ENCODE data around the gene ING1.

The ING1 gene, protein sequence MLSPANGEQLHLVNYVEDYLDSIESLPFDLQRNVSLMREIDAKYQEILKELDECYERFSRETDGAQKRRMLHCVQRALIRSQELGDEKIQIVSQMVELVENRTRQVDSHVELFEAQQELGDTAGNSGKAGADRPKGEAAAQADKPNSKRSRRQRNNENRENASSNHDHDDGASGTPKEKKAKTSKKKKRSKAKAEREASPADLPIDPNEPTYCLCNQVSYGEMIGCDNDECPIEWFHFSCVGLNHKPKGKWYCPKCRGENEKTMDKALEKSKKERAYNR

DNA sequence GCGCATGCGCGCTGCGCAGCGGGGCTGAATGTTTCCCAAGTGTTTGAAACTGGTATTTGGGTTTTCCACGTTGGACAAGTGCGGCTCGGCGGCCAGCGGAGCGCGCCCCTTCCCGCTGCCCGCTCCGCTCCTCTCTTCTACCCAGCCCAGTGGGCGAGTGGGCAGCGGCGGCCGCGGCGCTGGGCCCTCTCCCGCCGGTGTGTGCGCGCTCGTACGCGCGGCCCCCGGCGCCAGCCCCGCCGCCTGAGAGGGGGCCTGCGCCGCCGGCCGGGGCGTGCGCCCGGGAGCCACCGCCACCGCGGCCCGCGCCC is at the start of gene ING1:
Gene ING1 (plus strand): TSS at position 59 of the 311 bp plus-strand sequence. CDS start 450 bp downstream, outside the sequence.
- H3K4me3 ChIP-seq (ENCODE audit: low read length, poor library complexity, severe bottlenecking) = peak within 1 kb of the TSS; percentile 80
- H3F3A ChIP-seq (ENCODE audit: low read depth) = 0 out of 2 replicates have a peak, but pooled peaks cover 2% of the 10 kb centered on the region
- H3K9me2 ChIP-seq (replicated peaks; ENCODE audit: low read depth, low read length) = no peaks in the 10 kb centered on the region
- peaks cover 57% of the 10 kb centered on the region for H3K79me2 ChIP-seq (ENCODE audit: insufficient read depth, low read length)
- peak within 1 kb of the TSS; percentile 87 for H2AFZ ChIP-seq (ENCODE audit: low read length)
- H4K20me1 ChIP-seq (ENCODE audit: insufficient read depth, low read length, poor library complexity, severe bottlenecking) = peaks cover 32% of the 10 kb centered on the region
- no peaks in the 10 kb centered on the region for H3K27me3 ChIP-seq (ENCODE audit: insufficient read depth, low read length, poor library complexity, severe bottlenecking)
- no peaks in the 10 kb centered on the region for H3K36me3 ChIP-seq (ENCODE audit: insufficient read depth, low read length)
- H3K4me2 ChIP-seq (ENCODE audit: low read depth, low read length, poor library complexity, severe bottlenecking) = peak within 1 kb of the TSS; percentile 70
- H3K4me1 ChIP-seq (ENCODE audit: insufficient read depth, low read length, poor library complexity, severe bottlenecking) = peaks cover 30% of the 10 kb centered on the region
- peak within 1 kb of the TSS; percentile 93 for H3K9ac ChIP-seq (ENCODE audit: low read depth, low read length, poor library complexity, severe bottlenecking)
- H3K9me3 ChIP-seq (ENCODE audit: insufficient read depth, low read depth, low read length) = no peaks in the 10 kb centered on the region
- no peak for TF ChIP-seq EZH2phosphoT487 (IDR thresholded peaks at IDR 0.05; ENCODE audit: borderline replicate concordance)
- TF ChIP-seq, protein P1, sequence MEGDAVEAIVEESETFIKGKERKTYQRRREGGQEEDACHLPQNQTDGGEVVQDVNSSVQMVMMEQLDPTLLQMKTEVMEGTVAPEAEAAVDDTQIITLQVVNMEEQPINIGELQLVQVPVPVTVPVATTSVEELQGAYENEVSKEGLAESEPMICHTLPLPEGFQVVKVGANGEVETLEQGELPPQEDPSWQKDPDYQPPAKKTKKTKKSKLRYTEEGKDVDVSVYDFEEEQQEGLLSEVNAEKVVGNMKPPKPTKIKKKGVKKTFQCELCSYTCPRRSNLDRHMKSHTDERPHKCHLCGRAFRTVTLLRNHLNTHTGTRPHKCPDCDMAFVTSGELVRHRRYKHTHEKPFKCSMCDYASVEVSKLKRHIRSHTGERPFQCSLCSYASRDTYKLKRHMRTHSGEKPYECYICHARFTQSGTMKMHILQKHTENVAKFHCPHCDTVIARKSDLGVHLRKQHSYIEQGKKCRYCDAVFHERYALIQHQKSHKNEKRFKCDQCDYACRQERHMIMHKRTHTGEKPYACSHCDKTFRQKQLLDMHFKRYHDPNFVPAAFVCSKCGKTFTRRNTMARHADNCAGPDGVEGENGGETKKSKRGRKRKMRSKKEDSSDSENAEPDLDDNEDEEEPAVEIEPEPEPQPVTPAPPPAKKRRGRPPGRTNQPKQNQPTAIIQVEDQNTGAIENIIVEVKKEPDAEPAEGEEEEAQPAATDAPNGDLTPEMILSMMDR (conservative IDR thresholded peaks at IDR 0.05; ENCODE audit: low read length) = no peak

DNA sequence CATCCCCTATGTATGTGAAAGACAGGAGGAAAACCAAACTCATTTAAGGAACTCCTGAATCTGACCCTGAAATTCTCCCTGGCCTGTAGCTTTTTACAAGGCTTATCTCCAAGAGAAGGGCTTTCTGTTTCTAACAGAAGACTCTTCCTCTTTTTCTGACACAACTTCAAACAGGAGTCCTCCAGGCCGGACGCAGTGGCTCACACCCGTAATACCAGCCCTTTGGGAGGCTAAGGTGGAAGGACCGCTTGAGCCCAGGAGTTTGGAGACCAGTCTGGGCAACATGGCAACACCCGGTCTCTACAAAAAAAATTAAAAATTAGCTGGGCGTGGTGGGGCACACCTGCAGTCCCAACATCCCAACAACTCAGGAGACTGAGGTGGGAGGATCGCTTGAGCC is 49.5 kb upstream of the ING1 start:
- H3K9me3 ChIP-seq (ENCODE audit: insufficient read depth, low read depth, low read length) = no peaks in the 10 kb centered on the region; the same call in 1 of the 2 replicates
- H3F3A ChIP-seq (ENCODE audit: low read depth) = no peaks in the 10 kb centered on the region
- no peaks in the 10 kb centered on the region for H3K9me2 ChIP-seq (replicated peaks; ENCODE audit: low read depth, low read length)
- peaks cover 85% of the 10 kb centered on the region; the same call in 1 of the 2 replicates for H3K36me3 ChIP-seq (ENCODE audit: insufficient read depth, low read length)
- no peaks in the 10 kb centered on the region for H3K79me2 ChIP-seq (ENCODE audit: insufficient read depth, low read length)
- no peaks in the 10 kb centered on the region for H4K20me1 ChIP-seq (ENCODE audit: insufficient read depth, low read length, poor library complexity, severe bottlenecking)
- H3K4me3 ChIP-seq (ENCODE audit: low read length, poor library complexity, severe bottlenecking) = no peak overlapping the region
- H3K4me2 ChIP-seq (ENCODE audit: low read depth, low read length, poor library complexity, severe bottlenecking) = no peak overlapping the region
- H3K4me1 ChIP-seq (ENCODE audit: insufficient read depth, low read length, poor library complexity, severe bottlenecking) = no peaks in the 10 kb centered on the region
- no peak overlapping the region for H2AFZ ChIP-seq (ENCODE audit: low read length)
- H3K9ac ChIP-seq (ENCODE audit: low read depth, low read length, poor library complexity, severe bottlenecking) = no peak overlapping the region
- no peaks in the 10 kb centered on the region for H3K27me3 ChIP-seq (ENCODE audit: insufficient read depth, low read length, poor library complexity, severe bottlenecking)
- TF ChIP-seq, protein P1 (conservative IDR thresholded peaks at IDR 0.05; ENCODE audit: low read length) = no peak
- no peak for TF ChIP-seq EZH2phosphoT487 (IDR thresholded peaks at IDR 0.05; ENCODE audit: borderline replicate concordance)

DNA sequence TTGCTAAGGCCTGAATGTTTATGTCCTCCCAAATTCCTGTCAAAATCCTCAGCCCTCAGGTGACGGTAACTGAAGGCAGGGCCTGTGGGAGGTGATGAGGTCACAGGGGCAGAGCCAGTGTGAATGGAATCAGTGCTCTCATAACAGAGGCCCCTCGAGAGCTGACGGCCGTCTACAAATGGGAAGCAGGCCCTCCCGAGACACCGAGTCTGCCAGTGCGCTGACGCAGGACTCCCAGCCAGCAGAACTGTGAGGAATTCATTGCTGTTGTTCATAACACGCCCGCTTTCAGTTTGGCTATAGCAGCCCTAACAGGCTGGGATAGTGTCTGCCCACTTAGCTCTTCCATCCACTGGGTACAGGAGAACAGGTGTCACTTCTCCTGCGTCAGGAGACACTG is 48.8 kb upstream of the ING1 start:
- H2AFZ ChIP-seq (ENCODE audit: low read length) = no peak overlapping the region
- TF ChIP-seq, protein P1 (conservative IDR thresholded peaks at IDR 0.05; ENCODE audit: low read length) = no peak
- TF ChIP-seq EZH2phosphoT487 (IDR thresholded peaks at IDR 0.05; ENCODE audit: borderline replicate concordance) = no peak
- no peaks in the 10 kb centered on the region; the same call in 1 of the 2 replicates for H3K9me3 ChIP-seq (ENCODE audit: insufficient read depth, low read depth, low read length)
- no peaks in the 10 kb centered on the region for H3K27me3 ChIP-seq (ENCODE audit: insufficient read depth, low read length, poor library complexity, severe bottlenecking)
- no peaks in the 10 kb centered on the region for H3K79me2 ChIP-seq (ENCODE audit: insufficient read depth, low read length)
- H4K20me1 ChIP-seq (ENCODE audit: insufficient read depth, low read length, poor library complexity, severe bottlenecking) = no peaks in the 10 kb centered on the region
- no peaks in the 10 kb centered on the region for H3K9me2 ChIP-seq (replicated peaks; ENCODE audit: low read depth, low read length)
- H3K4me1 ChIP-seq (ENCODE audit: insufficient read depth, low read length, poor library complexity, severe bottlenecking) = no peaks in the 10 kb centered on the region
- no peak overlapping the region for H3K9ac ChIP-seq (ENCODE audit: low read depth, low read length, poor library complexity, severe bottlenecking)
- no peak overlapping the region for H3K4me2 ChIP-seq (ENCODE audit: low read depth, low read length, poor library complexity, severe bottlenecking)
- no peaks in the 10 kb centered on the region for H3F3A ChIP-seq (ENCODE audit: low read depth)
- no peak overlapping the region for H3K4me3 ChIP-seq (ENCODE audit: low read length, poor library complexity, severe bottlenecking)
- H3K36me3 ChIP-seq (ENCODE audit: insufficient read depth, low read length) = peaks cover 82% of the 10 kb centered on the region; the same call in 1 of the 2 replicates

Data from Loucy (cell line).